ENCODE measurements around the gene NEK5. TPM values are rescaled to one million over a fixed set of nuclear protein-coding genes. Genes with fewer than 3 reads are reported as not detected.
A peak's percentile ranks its signal among the peaks of the same experiment; 100 is the strongest.

The NEK5 gene
- total RNA-seq, 1 experiment from 2014 or later, result 0.07 TPM

DNA sequence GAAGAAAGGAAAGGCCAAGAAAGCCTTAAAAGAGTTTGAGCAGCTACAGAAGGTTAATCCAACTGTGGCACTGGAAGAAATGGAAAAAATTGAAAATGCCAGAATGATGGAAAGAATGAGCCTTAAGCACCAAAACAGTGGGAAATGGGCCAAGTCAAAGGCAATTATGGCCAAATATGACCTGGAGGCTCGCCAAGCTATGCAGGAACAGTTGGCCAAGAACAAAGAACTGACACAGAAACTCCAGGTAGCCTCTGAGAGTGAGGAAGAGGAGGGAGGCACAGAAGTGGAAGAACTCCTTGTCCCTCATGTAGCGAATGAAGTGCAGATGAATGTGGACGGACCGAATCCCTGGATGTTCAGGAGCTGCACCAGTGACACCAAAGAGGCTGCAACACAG lies 99.3 kb downstream of the NEK5 start:
- Histone ChIP-seq H3K9ac (ENCODE audit: low read length) (no peak overlapping the region), H3F3A (ENCODE audit: low read length, unreplicated experiment) (no peaks in the 10 kb centered on the region), H3K9me2 (replicated peaks; ENCODE audit: low read length) (no peaks in the 10 kb centered on the region), H3K27ac (ENCODE audit: low read length) (no peak overlapping the region), H3K4me2 (ENCODE audit: low read length) (no peak overlapping the region), H3K79me2 (ENCODE audit: low read length) (no peaks in the 10 kb centered on the region), H3K4me1 (ENCODE audit: insufficient read depth, low read length) (no peaks in the 10 kb centered on the region), H2AFZ (ENCODE audit: low read length) (no peak overlapping the region), H4K20me1 (ENCODE audit: low read length) (no peaks in the 10 kb centered on the region), H3K9me3 (ENCODE audit: low read length) (no peaks in the 10 kb centered on the region), H3K4me3 (ENCODE audit: low read length) (no peak overlapping the region), H3K36me3 (ENCODE audit: low read depth, low read length) (peaks cover 8% of the 10 kb centered on the region; the same call in 1 of the 2 replicates), H3K27me3 (ENCODE audit: low read length) (no peaks in the 10 kb centered on the region)
- CTCF ChIA-PET, result no interaction called here
- intact Hi-C loops (cut with micrococcal nuclease), result no loop called here
- POLR2A ChIA-PET (ENCODE audit: unreplicated experiment), result no interaction called here
- DNase-seq, result no peak
- TF ChIP-seq EZH2phosphoT487 (IDR thresholded peaks at IDR 0.05; ENCODE audit: borderline replicate concordance, low read length) (no peak), EZH2 (IDR thresholded peaks at IDR 0.05; ENCODE audit: low read length, unreplicated experiment) (no peak)
- TF ChIP-seq, protein P1, sequence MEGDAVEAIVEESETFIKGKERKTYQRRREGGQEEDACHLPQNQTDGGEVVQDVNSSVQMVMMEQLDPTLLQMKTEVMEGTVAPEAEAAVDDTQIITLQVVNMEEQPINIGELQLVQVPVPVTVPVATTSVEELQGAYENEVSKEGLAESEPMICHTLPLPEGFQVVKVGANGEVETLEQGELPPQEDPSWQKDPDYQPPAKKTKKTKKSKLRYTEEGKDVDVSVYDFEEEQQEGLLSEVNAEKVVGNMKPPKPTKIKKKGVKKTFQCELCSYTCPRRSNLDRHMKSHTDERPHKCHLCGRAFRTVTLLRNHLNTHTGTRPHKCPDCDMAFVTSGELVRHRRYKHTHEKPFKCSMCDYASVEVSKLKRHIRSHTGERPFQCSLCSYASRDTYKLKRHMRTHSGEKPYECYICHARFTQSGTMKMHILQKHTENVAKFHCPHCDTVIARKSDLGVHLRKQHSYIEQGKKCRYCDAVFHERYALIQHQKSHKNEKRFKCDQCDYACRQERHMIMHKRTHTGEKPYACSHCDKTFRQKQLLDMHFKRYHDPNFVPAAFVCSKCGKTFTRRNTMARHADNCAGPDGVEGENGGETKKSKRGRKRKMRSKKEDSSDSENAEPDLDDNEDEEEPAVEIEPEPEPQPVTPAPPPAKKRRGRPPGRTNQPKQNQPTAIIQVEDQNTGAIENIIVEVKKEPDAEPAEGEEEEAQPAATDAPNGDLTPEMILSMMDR (conservative IDR thresholded peaks at IDR 0.05; ENCODE audit: low read depth, low read length), result no peak
- BruUV-seq (replicated peaks), result TSS peak; percentile 13
- no peak for ATAC-seq

DNA sequence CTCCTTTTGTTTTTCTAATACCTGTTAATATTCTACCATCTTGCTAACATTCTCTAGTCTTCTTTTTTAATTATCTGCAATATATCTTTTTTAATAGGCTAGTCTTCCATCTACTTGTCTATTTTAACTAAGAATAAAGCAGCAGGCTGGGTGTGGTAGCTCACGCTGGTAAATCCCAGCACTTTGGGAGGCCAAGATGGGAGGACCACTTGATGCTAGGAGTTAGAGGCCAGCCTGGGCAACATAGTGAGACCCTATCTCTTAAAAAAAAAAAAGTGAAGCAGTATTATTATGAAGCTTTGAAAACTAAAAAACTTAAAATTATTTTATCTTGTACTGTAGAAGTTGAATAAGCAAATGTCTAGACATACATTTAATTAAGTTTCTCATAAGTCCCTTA lies 101.0 kb downstream of the NEK5 start:
- H2AFZ ChIP-seq (ENCODE audit: low read length), result no peak overlapping the region
- no peak overlapping the region for H3K4me2 ChIP-seq (ENCODE audit: low read length)
- no peaks in the 10 kb centered on the region for H4K20me1 ChIP-seq (ENCODE audit: low read length)
- H3K79me2 ChIP-seq (ENCODE audit: low read length), result no peaks in the 10 kb centered on the region
- CTCF ChIA-PET, result no interaction called here
- no TSS peak for BruUV-seq (replicated peaks)
- H3K9ac ChIP-seq (ENCODE audit: low read length), result no peak overlapping the region
- ATAC-seq (no peak), DNase-seq (no peak)
- H3K9me2 ChIP-seq (replicated peaks; ENCODE audit: low read length), result no peaks in the 10 kb centered on the region
- H3K9me3 ChIP-seq (ENCODE audit: low read length), result no peaks in the 10 kb centered on the region
- no peak overlapping the region for H3K27ac ChIP-seq (ENCODE audit: low read length)
- POLR2A ChIA-PET (ENCODE audit: unreplicated experiment), result no interaction called here
- H3K4me1 ChIP-seq (ENCODE audit: insufficient read depth, low read length), result no peaks in the 10 kb centered on the region
- H3K36me3 ChIP-seq (ENCODE audit: low read depth, low read length), result peaks cover 15% of the 10 kb centered on the region; the same call in 1 of the 2 replicates
- no peaks in the 10 kb centered on the region for H3F3A ChIP-seq (ENCODE audit: low read length, unreplicated experiment)
- intact Hi-C loops (cut with micrococcal nuclease), result no loop called here
- H3K27me3 ChIP-seq (ENCODE audit: low read length), result no peaks in the 10 kb centered on the region
- TF ChIP-seq, protein P1 (conservative IDR thresholded peaks at IDR 0.05; ENCODE audit: low read depth, low read length), result no peak
- TF ChIP-seq EZH2 (IDR thresholded peaks at IDR 0.05; ENCODE audit: low read length, unreplicated experiment) (no peak), EZH2phosphoT487 (IDR thresholded peaks at IDR 0.05; ENCODE audit: borderline replicate concordance, low read length) (no peak)
- H3K4me3 ChIP-seq (ENCODE audit: low read length), result no peak overlapping the region

DNA sequence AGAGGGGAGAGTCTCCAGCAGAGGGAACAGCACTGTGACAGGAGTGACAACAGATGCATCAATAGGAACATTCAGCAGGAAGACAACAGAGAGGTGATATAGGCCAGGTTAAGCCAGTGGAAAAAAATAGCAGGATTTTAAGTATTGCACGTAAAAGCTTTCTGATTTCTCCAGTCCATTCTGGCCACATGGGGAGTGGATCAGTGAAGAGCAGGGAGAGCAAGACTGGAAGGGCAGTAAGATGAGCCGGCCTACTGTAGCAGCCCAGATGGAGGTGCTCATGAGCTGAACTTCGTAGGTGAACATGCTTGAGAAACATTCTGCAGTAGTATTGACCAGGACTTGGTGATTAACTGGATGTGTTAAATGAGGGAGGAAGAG lies 102.6 kb downstream of the NEK5 start:
- ChIA-PET CTCF (no interaction called here), POLR2A (ENCODE audit: unreplicated experiment) (no interaction called here)
- Histone ChIP-seq H3F3A (ENCODE audit: low read length, unreplicated experiment) (no peaks in the 10 kb centered on the region), H3K4me1 (ENCODE audit: insufficient read depth, low read length) (no peaks in the 10 kb centered on the region), H3K79me2 (ENCODE audit: low read length) (no peaks in the 10 kb centered on the region), H2AFZ (ENCODE audit: low read length) (no peak overlapping the region), H4K20me1 (ENCODE audit: low read length) (no peaks in the 10 kb centered on the region), H3K9me2 (replicated peaks; ENCODE audit: low read length) (no peaks in the 10 kb centered on the region), H3K9me3 (ENCODE audit: low read length) (no peaks in the 10 kb centered on the region), H3K36me3 (ENCODE audit: low read depth, low read length) (peaks cover 15% of the 10 kb centered on the region; the same call in 1 of the 2 replicates), H3K27ac (ENCODE audit: low read length) (no peak overlapping the region), H3K4me2 (ENCODE audit: low read length) (no peak overlapping the region), H3K9ac (ENCODE audit: low read length) (no peak overlapping the region), H3K4me3 (ENCODE audit: low read length) (no peak overlapping the region), H3K27me3 (ENCODE audit: low read length) (no peaks in the 10 kb centered on the region)
- TF ChIP-seq EZH2phosphoT487 (IDR thresholded peaks at IDR 0.05; ENCODE audit: borderline replicate concordance, low read length), result no peak
- TF ChIP-seq, protein P1 (conservative IDR thresholded peaks at IDR 0.05; ENCODE audit: low read depth, low read length), result 0 out of 2 replicates have a peak, but pooled peaks have one; percentile 15
- intact Hi-C loops (cut with micrococcal nuclease), result no loop called here
- DNase-seq (no peak), ATAC-seq (no peak)
- BruUV-seq (replicated peaks), result no TSS peak
